Fibroblast of lung (primary cell): Measurements from ENCODE around the gene SPI1.

Source experiments
- EZH2 ChIP-seq: IDR thresholded peaks from 2 replicates; pipeline ENCODE4 v1.5.1; 2012; ENCODE audit warnings: low read length, control low read depth, mild to moderate bottlenecking; ENCODE audit errors: missing control alignments
- TF ChIP-seq, protein P1 (sequence below), 2 donors: IDR thresholded peaks in 1 of 2; conservative IDR thresholded peaks in 1 of 2; 1 replicate in 1 of 2; 2 replicates in 1 of 2; pipeline ENCODE4 v1.5.1; 2011 to 2012; ENCODE audit warnings: low read length in 2 of 2, control low read depth in 1 of 2, inconsistent platforms in 1 of 2, low read depth in 1 of 2, mild to moderate bottlenecking in 1 of 2

DNA sequence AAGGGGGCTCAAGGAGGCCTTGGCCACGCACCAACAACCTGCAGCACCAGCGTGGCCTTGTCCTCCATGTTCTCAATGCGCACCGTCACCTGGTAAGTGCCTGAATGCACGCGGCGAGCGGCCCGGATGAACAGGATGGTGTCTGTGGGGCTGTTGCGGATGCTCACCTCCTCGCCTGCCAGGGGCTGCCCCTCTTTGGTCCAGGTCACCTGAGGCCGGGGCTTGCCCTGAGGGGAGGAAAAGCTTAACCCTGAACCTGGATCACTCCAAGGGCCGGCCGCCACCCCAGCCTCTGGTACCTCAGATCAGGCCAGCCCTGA is 44.9 kb downstream of the SPI1 start:
- TF ChIP-seq EZH2 = no peak
- TF ChIP-seq, protein P1, sequence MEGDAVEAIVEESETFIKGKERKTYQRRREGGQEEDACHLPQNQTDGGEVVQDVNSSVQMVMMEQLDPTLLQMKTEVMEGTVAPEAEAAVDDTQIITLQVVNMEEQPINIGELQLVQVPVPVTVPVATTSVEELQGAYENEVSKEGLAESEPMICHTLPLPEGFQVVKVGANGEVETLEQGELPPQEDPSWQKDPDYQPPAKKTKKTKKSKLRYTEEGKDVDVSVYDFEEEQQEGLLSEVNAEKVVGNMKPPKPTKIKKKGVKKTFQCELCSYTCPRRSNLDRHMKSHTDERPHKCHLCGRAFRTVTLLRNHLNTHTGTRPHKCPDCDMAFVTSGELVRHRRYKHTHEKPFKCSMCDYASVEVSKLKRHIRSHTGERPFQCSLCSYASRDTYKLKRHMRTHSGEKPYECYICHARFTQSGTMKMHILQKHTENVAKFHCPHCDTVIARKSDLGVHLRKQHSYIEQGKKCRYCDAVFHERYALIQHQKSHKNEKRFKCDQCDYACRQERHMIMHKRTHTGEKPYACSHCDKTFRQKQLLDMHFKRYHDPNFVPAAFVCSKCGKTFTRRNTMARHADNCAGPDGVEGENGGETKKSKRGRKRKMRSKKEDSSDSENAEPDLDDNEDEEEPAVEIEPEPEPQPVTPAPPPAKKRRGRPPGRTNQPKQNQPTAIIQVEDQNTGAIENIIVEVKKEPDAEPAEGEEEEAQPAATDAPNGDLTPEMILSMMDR (conservative IDR thresholded peaks at IDR 0.05 in 1 of 2, IDR thresholded peaks at IDR 0.05 in 1 of 2; ENCODE audit: low read depth in 1 of 2, low read length in 2 of 2) = no peak
